ENCODE results near the gene RNF5. TPM values are rescaled to one million over a fixed set of nuclear protein-coding genes. Genes with fewer than 3 reads are reported as not detected.

The RNF5 gene
- total RNA-seq, 1 experiment from 2014 or later: 70.7 TPM

GRCh38 chr6:32181148-32181702 lies 3.0 kb downstream of the RNF5 start:
- H3K27me3 Mint-ChIP-seq (ENCODE audit: insufficient read depth, unreplicated experiment): no peaks in the 10 kb centered on the region
- TF ChIP-seq, protein P1, sequence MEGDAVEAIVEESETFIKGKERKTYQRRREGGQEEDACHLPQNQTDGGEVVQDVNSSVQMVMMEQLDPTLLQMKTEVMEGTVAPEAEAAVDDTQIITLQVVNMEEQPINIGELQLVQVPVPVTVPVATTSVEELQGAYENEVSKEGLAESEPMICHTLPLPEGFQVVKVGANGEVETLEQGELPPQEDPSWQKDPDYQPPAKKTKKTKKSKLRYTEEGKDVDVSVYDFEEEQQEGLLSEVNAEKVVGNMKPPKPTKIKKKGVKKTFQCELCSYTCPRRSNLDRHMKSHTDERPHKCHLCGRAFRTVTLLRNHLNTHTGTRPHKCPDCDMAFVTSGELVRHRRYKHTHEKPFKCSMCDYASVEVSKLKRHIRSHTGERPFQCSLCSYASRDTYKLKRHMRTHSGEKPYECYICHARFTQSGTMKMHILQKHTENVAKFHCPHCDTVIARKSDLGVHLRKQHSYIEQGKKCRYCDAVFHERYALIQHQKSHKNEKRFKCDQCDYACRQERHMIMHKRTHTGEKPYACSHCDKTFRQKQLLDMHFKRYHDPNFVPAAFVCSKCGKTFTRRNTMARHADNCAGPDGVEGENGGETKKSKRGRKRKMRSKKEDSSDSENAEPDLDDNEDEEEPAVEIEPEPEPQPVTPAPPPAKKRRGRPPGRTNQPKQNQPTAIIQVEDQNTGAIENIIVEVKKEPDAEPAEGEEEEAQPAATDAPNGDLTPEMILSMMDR (IDR thresholded peaks at IDR 0.05; ENCODE audit: insufficient read depth in 1 of 2, low read depth in 1 of 2, low read length in 1 of 2, severe bottlenecking in 1 of 2, unreplicated experiment in 1 of 2): no peak
- Histone ChIP-seq H3K4me3 (ENCODE audit: low read depth, low read length) (no peak overlapping the region), H3K9me3 (no peaks in the 10 kb centered on the region), H3K36me3 (ENCODE audit: control insufficient read depth, insufficient read depth, low read length) (peaks cover 1% of the 10 kb centered on the region), H3K4me1 (peaks cover 14% of the 10 kb centered on the region), H3K27me3 (replicated peaks; ENCODE audit: control insufficient read depth, insufficient read depth, low read length) (no peaks in the 10 kb centered on the region)
- intact Hi-C loops (cut with micrococcal nuclease; ENCODE audit: unreplicated experiment): no loop called here
- H3K36me3 Mint-ChIP-seq (ENCODE audit: insufficient read depth, unreplicated experiment): peaks cover 60% of the 10 kb centered on the region
- no peaks in the 10 kb centered on the region for H3K9me3 Mint-ChIP-seq (ENCODE audit: unreplicated experiment)
- H3K27ac Mint-ChIP-seq (ENCODE audit: unreplicated experiment): peak overlapping the region; percentile 65
- H3K4me1 Mint-ChIP-seq (ENCODE audit: low read depth, unreplicated experiment): peaks cover 36% of the 10 kb centered on the region
- CTCF ChIA-PET: interaction anchor here (1.2 kb wide), 1 partner anchor 15 kb away, joined by 3 read pairs; no protein-coding TSS in a partner anchor
- POLR2A ChIA-PET: no interaction called here
- BruUV-seq (replicated peaks): no TSS peak
- no peak overlapping the region for H3K4me3 Mint-ChIP-seq (ENCODE audit: unreplicated experiment)
- DNase-seq: no peak

DNA sequence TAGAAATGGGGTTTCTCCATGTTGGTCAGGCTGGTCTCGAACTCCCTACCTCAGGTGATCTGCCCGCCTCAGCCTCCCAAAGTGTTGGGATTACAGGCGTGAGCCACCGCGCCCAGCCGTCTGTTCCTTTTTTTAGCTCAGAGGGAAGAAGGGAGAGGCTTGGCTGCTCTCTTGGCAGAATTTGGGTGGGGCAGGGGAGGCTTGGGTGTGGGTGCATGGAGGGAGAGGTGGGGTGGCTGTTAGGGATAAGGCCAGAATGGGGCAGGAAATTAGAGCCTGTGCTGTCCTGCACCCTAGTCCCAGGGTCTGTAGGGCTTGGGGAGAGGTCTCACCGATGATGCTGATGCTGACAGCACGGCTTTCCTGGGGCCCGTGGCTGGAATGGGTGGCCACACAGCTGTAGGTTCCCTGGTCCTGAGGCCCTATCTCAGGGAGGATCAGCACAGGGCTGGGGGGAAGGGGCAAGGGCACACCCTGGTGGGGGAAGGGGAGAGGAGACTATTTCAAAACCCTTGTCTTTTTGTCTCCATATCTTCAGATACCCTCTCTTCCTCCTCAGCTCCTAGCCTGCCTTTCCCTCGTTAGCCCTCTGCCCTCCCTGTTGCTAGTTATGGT lies 3.8 kb downstream of the RNF5 start:
- Histone ChIP-seq H3K4me1 (peaks cover 9% of the 10 kb centered on the region), H3K9me3 (no peaks in the 10 kb centered on the region), H3K4me3 (ENCODE audit: low read depth, low read length) (no peak overlapping the region), H3K36me3 (ENCODE audit: control insufficient read depth, insufficient read depth, low read length) (peaks cover 1% of the 10 kb centered on the region), H3K27me3 (replicated peaks; ENCODE audit: control insufficient read depth, insufficient read depth, low read length) (no peaks in the 10 kb centered on the region)
- H3K36me3 Mint-ChIP-seq (ENCODE audit: insufficient read depth, unreplicated experiment): peaks cover 66% of the 10 kb centered on the region
- no peak overlapping the region for H3K27ac Mint-ChIP-seq (ENCODE audit: unreplicated experiment)
- no peaks in the 10 kb centered on the region for H3K27me3 Mint-ChIP-seq (ENCODE audit: insufficient read depth, unreplicated experiment)
- H3K4me1 Mint-ChIP-seq (ENCODE audit: low read depth, unreplicated experiment): peaks cover 33% of the 10 kb centered on the region
- POLR2A ChIA-PET: no interaction called here
- BruUV-seq (replicated peaks): no TSS peak
- no peaks in the 10 kb centered on the region for H3K9me3 Mint-ChIP-seq (ENCODE audit: unreplicated experiment)
- DNase-seq: no peak
- CTCF ChIA-PET: interaction anchor here (0.8 to 1.2 kb wide), 2 partner anchors 14 kb away, joined by 3 to 4 read pairs; no protein-coding TSS in a partner anchor
- intact Hi-C loops (cut with micrococcal nuclease; ENCODE audit: unreplicated experiment): no loop called here
- TF ChIP-seq, protein P1 (IDR thresholded peaks at IDR 0.05; ENCODE audit: insufficient read depth in 1 of 2, low read depth in 1 of 2, low read length in 1 of 2, severe bottlenecking in 1 of 2, unreplicated experiment in 1 of 2): no peak
- H3K4me3 Mint-ChIP-seq (ENCODE audit: unreplicated experiment): no peak overlapping the region

DNA sequence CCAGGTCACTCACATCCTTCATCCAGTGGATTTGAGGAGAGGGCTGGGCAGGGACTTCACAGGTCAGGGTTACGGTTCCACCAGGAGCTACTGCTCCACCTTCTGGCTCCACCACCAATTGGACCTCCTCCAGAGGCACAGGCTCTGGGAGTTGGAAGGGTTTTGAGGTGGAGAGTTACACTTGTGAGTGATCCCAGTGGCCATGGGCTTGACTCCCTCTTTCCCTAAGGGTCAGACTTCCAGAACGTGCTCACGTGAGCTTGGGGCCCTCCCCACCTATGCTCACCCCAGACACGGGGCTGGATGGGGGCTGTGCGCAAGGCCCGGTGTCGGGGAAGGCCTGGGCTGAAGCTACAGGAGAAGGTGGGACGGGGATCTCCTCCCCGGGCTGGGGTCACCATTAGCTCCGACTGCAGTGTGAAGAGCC lies 4.4 kb downstream of the RNF5 start:
- H3K4me1 ChIP-seq: peaks cover 8% of the 10 kb centered on the region
- H3K4me1 Mint-ChIP-seq (ENCODE audit: low read depth, unreplicated experiment): peaks cover 31% of the 10 kb centered on the region
- no TSS peak for BruUV-seq (replicated peaks)
- ChIA-PET POLR2A (no interaction called here), CTCF (interaction anchor here (0.8 kb wide), 1 partner anchor 13 kb away, joined by 4 read pairs; no protein-coding TSS in a partner anchor)
- H3K4me3 ChIP-seq (ENCODE audit: low read depth, low read length): no peak overlapping the region
- no peaks in the 10 kb centered on the region for H3K27me3 Mint-ChIP-seq (ENCODE audit: insufficient read depth, unreplicated experiment)
- no peak overlapping the region for H3K27ac Mint-ChIP-seq (ENCODE audit: unreplicated experiment)
- H3K36me3 Mint-ChIP-seq (ENCODE audit: insufficient read depth, unreplicated experiment): peaks cover 68% of the 10 kb centered on the region
- H3K27me3 ChIP-seq (replicated peaks; ENCODE audit: control insufficient read depth, insufficient read depth, low read length): no peaks in the 10 kb centered on the region
- H3K4me3 Mint-ChIP-seq (ENCODE audit: unreplicated experiment): no peak overlapping the region
- intact Hi-C loops (cut with micrococcal nuclease; ENCODE audit: unreplicated experiment): no loop called here
- TF ChIP-seq, protein P1 (IDR thresholded peaks at IDR 0.05; ENCODE audit: insufficient read depth in 1 of 2, low read depth in 1 of 2, low read length in 1 of 2, severe bottlenecking in 1 of 2, unreplicated experiment in 1 of 2): no peak
- no peaks in the 10 kb centered on the region for H3K9me3 Mint-ChIP-seq (ENCODE audit: unreplicated experiment)
- H3K9me3 ChIP-seq: no peaks in the 10 kb centered on the region
- peaks cover 1% of the 10 kb centered on the region for H3K36me3 ChIP-seq (ENCODE audit: control insufficient read depth, insufficient read depth, low read length)
- DNase-seq: no peak

All from Caco-2 (cell line).